ENCODE measurements around the gene PRKG2.

DNA sequence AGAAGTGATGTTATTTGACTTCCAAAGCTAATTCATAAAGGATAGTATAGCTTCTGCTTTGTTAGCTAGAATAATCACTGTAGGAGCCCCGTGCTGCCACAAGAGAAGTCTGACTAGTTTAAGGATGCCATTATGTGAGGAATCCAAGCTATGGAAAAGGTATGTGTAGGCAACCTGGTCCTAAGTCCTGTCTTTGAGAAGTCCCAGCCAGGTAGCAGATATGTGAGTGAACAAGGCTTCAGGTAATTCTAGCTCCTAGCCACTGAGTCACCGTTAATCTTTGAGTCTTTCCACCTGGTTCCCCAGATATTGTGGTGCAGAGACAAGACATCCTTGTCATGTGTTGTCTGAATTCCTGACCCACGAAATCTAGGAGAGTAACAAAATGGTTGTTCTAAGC lies 129.0 kb downstream of the PRKG2 start:
- no peak for TF ChIP-seq POLR2A (IDR thresholded peaks at IDR 0.05)
- TF ChIP-seq, protein P1, sequence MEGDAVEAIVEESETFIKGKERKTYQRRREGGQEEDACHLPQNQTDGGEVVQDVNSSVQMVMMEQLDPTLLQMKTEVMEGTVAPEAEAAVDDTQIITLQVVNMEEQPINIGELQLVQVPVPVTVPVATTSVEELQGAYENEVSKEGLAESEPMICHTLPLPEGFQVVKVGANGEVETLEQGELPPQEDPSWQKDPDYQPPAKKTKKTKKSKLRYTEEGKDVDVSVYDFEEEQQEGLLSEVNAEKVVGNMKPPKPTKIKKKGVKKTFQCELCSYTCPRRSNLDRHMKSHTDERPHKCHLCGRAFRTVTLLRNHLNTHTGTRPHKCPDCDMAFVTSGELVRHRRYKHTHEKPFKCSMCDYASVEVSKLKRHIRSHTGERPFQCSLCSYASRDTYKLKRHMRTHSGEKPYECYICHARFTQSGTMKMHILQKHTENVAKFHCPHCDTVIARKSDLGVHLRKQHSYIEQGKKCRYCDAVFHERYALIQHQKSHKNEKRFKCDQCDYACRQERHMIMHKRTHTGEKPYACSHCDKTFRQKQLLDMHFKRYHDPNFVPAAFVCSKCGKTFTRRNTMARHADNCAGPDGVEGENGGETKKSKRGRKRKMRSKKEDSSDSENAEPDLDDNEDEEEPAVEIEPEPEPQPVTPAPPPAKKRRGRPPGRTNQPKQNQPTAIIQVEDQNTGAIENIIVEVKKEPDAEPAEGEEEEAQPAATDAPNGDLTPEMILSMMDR (IDR thresholded peaks at IDR 0.05 in 4 of 5, conservative IDR thresholded peaks at IDR 0.05 in 1 of 5), result no peak
